GM18517 (cell line): ENCODE data around the gene KLRG1.

Experiments used
- ATAC-seq: cut with Tn5 transposase; IDR thresholded peaks from one replicate; pipeline ENCODE4 v1.9.1; 2021; ENCODE audit warnings: mild to moderate bottlenecking, moderate library complexity; ENCODE audit not compliant: unreplicated experiment

The KLRG1 gene

DNA sequence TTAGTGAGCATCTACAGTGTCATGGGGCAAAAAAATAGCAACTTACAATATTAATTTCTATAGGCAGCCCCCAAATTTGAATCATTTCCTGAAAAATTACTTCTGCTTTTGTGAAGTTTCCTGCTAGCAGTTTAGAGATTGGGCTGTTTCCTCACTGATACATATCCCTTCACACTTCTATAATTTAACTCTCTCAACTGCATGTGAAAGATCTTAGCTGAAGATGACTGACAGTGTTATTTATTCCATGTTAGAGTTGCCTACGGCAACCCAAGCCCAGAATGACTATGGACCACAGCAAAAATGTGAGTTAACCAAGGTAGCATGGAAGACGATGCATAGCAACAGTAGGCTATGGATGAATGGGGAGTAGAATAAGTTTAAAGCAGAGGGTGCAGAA is at the start of gene KLRG1:
Gene KLRG1 (plus strand): TSS at position 134 of the 400 bp plus-strand sequence. CDS start 90 bp downstream, at position 224.
- no peak for ATAC-seq

DNA sequence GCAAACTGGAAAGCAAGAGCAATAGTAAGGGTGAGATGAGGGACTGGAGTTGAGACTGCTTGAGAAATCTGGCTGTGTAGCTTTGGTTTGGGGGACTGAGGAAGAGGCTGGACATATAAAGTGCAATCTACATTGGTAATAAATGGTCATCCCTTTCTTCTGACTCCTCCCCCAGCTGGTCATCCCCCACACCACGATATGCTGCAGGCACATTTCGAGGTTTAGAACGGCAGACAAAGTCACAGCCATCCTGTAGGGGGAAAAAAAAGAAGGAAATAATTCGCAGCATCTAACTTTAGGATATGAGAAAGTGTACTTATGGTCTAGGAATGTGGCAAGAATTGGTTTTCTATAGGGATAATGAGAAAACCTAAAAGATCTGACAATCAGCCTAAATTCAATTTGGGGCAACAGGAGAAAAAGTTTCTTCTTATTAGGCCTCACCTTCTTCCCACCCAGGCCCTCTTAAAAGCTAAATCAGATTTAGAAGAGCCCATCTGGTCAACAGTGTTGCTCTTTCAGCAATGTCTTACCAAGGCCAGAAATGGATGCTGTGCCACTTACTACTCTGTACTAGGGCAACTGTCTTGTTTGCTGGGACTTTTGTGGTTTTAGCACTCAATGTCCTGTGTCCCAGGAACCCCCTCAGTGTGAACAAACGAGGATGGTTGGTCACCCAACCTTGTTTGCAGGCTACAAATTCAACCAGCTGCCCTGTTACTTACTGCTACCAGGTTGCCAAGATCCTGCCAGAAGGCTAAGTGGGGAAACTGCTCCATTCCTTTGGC is 47.5 kb upstream of the KLRG1 start:
- ATAC-seq = no peak

DNA sequence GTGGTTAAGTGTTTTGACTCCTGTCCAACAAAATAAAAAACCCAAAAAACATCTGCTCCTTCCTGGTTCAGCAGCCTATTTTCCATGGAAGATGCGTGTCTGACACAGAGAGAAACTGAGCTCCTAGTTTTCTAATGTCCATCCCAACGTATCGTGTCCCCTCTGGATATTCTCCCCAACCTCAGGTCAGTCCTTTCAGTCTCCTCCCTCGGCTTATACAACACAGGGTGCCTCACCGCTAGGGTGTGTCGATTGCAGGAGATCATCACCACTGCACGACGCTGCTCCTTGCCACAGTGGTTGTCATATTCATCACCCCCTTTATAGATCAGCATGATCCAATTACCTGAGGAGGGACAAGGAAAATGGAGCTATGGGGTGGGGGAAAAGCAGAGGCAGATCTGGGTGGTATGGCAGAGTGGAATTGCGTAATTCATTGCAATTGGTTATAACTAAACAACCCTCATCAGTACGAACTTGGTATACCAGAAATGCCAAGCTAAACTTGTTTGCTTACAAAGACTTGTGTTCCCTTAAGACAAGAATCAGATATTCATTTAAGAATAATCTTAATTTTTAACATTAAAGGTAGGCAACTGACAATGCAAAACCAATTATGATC is 45.7 kb upstream of the KLRG1 start:
- ATAC-seq = no peak

DNA sequence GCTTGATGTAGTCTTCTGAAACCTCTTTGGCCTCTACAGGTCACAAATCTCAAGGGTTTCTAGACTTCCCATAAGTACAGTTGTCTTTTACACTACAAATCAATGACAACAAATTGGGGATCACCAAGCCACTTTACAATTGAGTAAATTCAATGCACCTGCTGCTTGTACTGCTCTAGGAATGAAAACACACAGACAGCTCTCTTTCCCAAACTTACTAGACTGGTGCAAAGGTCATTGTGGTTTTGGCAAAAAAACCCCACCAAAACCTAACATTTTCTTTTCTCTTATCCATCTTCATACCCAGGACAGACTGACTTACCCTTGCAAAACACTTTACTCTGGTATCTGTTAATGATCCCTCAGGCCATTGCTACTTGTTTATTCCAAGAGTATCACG is 42.6 kb upstream of the KLRG1 start:
- ATAC-seq = no peak

DNA sequence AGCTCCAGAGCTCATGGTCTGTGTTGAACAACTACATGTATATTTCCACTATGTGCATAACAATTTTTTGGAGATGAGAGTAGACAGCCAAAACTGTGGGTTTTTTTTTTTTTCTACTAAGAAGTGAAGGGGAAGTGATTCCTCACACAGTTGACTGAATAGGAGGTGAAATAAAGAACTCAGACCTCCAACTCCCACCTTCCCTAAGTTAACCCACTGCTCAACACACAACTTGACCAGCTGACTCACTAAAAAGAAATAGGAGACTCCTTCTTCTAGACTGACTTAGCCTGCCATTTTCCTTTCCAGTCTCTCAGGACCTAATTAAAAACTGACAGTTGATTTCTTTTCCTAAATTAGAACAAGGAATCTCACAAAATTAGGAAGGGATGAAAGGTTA is 41.6 kb upstream of the KLRG1 start:
- ATAC-seq = no peak

DNA sequence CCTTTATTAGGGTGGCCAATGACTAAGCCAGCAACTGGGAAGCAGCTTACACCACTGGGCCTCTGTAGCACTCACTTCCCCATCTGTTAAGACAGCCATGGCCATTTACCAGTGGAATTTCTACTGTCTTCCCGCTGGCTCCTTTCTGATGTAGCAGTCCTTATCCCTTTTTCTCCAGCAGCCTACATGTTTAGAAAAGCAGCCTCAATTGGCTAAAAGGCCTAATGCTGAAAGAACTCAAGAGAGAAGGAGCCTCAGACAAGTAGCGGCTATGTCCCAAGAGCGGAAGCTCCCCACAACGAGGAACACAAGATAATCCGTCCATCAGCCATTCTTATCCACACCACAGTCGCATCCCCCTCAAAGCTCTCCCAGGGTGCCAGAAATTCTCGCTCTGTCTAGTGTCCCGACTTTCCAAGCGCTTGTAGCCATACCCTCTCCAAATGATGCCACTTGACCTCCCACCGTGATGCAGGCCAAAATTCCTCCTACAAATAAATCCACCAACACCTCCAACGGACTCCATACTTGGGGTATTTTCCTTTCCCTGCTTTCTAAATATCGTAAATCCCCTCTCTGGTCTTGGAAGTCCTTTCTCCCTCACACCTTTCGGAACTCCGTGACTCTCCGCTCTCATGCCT is 40.5 kb upstream of the KLRG1 start:
- no peak for ATAC-seq

DNA sequence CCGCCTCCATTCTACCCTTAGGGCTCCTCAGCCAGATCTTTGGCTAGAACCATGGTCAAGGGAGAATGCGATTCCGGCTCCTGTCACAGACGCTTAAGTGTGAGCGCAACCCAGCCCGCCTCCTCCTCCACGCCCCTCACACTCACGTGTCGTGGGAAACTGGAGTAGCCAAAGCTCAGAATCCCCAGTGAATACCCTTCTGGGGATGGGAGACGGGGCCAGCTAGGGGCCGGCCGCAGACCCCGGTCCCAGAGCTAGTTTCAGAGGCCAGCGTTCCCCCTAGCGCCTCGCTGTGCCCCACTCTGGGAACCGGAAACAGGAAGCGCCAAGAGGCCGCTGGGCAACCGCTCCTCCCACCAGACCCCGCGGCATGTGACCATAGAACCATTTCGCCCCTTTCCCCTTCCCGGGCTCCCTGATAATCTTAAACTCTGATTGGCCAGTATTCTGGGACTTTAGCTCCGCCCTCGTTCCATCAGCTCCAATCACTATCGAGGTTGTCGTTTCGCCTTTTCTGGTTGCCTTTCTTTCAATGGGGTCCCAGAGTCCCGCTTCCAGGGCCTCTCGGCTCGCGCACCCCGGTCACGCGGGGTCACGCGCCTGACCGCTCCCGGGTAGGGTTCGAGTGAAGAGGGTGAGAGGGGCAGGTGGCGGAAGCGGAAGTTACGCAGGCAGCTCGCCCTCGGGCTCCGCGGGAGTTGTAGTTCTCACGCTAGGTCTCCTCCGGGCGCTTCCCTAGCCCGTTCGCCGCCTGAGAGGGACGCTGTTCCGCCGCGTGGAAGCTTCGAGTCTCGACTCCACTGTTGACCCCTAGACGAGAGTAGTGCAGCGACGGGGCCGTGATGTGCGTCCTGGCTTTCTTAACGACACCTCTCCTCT is 39.8 kb upstream of the KLRG1 start, which contains the start of gene M6PR:
Gene M6PR (minus strand): TSS at position 304 of the 879 bp plus-strand sequence. CDS start 3,241 bp downstream, outside the sequence.
- ATAC-seq = peak; percentile 89

DNA sequence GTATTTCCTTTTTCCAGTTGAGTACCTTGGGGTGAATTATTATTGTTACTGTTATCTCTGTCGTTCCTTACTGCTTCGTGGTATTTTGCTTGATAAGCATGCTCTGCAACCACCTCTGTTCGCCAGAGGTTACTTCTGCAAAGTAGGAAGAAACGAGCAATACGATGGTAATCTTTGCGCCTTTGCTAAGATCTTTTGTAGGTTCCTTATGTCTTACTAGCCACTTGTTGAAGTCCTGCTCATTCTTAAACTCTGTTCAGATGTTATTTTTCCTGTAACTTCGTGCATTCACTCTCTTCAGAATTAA is 39.2 kb upstream of the KLRG1 start:
- ATAC-seq = peak; percentile 15

DNA sequence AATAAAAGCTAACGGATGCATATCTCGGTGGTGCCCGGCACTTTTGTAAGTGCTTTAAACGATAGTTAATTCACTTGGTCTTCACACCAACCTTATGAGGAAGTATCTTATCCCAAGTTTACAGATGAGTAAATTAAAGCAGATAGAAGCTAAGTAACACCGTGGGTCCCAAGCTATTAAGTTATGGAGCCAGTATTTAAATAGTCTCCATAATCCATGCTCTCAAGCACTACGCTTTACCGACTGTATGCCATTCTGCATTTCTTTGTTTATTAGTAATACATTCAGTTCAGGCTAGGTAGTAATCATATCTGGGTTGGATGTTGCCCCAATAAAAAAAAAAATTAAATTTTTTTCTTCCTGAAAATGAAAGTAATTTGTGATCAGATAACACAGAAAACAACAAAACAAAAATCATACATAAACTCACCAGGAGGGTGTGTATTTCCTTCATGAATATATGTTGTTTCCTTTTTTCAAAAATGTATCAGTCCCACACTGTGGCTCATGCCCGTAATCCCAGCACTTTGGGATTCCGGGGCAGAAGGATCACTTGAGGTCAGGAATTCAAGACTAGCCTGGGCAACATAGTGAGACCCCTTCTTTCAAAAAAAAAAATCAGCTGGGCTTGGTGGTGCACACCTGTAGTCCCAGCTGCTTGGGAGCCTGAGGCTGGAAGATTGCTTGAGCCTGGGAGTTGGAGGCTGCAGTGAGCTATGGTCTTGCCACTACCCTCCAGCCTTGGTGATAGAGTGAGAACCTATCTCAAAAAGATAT is 38.5 kb upstream of the KLRG1 start:
- ATAC-seq = no peak

DNA sequence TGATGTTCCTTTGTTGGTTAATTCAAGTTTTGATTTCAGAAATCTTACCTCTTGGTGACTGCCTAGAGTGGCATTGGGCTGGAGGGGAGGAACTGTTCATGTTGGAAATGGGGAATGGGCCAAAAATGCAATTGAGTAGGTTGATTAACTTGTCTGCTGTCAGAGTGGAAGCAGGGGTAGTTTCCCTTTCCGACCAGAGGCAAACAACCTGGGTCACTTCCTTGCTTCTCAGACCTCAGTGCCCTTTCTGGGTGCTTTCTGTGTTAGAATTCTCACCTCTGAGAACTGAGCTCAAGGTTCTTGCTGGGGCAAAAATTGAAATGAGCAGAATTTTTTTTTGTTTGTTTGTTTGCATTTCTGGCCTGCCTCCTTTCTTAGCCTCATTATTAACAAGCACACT is 37.6 kb upstream of the KLRG1 start:
- no peak for ATAC-seq

DNA sequence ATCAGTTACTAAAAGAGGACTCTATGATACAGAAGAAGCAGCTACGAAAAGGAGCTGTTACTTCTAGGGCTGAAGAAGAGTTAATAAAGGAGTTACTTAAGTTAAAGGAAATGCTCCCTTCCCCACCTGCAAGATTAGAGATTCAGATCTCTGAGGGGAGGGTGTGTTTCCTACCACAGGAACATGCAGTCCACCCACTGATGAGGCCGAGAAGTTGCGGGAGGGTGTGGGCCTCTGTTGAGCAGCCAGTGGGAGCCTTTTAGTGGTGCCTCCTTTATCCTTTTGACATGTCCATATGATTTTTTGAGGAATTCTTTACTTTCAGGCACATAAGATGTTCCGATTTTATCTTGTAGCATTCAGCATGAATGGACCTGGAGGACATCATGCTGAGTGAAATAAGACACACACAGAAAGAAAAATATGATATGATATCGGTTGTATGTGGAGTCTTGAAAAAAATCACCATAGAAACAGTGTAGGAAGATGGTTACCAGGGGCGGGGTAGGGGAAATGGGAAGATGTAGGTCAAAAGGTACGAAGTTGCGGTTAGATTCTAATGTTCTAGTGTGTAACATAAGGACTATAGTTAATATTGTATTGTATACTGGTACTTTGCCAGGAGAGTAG is 35.5 kb upstream of the KLRG1 start:
- no peak for ATAC-seq

DNA sequence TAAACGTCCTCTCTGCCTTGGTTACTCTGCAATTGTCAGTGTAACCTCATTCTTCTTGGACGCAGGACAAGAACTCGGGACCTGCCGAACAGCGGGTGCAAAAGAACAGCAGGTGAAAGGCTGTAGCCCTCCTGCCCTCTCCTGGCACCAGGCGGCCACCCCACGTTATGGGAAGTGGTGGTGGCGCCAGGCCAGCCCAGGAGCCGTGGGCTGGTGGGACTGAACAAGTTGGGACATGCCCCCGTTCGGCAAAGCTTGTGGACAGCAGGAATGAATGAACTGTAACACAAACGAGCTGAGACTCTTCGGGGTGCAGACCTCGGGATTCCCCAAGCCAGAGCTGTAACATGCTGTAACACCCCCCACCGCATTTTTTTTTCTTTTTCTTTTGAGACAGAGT is 33.3 kb upstream of the KLRG1 start:
- no peak for ATAC-seq

DNA sequence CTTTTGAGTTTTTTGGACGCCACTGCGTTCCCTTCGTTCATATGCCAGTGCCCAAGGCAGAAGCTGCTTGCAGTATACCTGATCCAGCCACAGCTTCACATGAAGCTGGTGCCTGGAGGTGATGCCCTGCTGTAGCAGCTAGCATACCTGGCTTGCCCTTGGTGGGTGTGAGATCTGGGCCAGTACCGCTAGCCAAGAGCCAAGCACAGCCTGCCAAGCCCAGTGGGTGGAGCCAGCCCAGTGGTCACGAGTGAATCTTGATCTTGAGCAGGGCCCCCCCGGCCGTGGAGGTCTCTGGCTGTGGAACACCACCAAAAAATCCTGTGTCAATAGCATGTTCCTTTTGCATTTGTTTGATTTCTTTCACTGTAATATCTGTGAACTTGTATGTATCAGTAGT is 32.6 kb upstream of the KLRG1 start:
- ATAC-seq = no peak

DNA sequence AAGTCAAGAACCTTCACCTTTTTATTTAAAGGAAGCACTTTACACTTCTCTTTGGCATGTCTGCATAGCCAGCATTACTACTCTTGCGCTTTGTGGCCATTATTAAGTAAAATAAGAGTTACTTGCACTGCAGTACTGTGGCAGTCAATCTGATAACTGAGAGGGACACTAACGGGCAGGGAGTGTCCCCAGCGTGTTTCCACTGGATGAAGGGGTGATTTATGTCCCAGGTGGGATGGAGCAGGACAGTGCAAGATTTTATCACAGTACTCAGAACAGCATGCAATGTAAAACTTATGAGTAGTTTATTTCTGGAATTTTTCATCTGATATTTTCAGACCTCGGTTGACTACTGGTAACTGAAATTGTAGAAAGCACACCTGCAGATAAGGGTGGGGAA is 31.8 kb upstream of the KLRG1 start:
- ATAC-seq = no peak

DNA sequence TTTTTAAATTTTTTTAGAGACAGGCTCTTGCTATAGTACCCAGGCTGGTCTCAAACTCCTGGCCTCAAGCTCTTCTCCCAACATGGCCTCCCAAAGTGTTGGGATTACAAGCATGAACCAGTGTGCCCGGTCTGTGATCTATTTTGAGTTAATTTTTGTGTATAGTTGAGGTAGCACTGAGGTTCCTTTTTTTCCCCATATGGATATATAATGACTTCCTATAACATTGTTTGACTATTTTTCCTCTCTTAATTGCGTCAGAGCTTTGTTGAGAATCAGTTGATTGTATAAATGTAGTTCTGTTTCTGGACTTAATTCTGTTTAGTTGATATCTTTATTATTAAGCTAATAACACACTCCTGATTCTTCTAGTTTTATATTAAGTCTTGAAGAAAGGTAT is 31.3 kb upstream of the KLRG1 start:
- no peak for ATAC-seq

DNA sequence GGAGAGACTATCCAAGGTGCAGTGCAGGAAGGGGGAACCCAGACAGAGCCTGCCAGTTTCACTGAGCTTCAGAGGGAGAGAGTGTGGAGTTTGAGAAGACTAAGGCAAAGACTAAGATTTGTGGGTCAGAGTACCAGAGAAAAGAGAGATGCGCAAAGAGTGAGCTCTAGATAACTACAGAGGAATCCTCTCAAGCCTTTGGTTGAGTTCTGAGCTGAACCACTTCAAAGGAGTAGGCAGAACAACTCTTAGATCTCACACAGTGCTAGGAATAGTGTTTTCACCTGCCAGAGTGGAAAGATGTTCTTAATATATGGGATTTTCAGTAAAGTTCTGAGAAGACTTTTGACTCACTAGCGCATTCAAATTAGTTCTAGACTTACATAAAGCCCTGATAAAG is 29.2 kb upstream of the KLRG1 start:
- ATAC-seq = no peak

DNA sequence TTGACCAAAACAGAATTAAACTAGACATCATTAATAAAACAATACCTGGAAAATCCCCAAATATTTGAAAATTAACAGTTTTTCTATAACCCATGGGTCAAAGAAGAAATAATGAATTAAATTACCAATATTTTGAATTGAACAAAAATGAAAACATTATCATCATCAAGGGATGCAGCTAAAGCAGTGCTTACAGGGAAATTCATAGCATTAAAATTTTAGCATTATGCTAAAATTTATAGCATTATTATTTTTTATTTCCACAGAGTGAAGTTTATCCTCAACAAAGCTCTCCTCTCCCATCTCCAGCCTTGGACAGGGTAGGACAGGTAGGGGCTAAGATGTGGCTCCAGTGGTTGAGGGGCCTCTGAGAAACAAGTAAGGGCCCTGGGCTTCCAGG is 20.6 kb upstream of the KLRG1 start:
- no peak for ATAC-seq

DNA sequence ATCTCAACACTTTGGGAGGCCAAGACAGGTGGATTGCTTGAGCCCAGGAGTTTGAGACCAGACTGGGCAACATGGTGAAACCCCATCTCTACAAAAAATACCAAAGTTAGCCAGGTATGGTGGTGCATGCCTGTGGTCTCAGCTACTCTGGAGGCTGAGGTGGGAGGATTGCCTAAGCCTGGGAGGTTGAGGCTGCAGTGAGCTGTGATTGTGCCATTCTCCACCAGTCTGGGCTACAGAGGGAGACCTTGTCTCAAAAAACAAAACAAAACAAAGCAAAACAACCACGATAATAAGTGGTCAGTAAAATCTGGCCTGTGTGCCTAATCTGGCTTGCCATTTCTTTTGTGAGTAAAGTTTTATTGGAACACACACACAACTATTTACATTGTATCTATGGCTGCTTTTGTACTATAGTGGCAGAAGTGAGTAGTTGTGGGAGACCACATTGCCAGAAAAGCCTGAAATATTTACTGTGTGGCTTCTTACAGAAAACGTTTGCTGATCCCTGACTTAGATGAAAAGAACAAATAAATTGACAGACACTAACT is 19.4 kb upstream of the KLRG1 start:
- no peak for ATAC-seq

DNA sequence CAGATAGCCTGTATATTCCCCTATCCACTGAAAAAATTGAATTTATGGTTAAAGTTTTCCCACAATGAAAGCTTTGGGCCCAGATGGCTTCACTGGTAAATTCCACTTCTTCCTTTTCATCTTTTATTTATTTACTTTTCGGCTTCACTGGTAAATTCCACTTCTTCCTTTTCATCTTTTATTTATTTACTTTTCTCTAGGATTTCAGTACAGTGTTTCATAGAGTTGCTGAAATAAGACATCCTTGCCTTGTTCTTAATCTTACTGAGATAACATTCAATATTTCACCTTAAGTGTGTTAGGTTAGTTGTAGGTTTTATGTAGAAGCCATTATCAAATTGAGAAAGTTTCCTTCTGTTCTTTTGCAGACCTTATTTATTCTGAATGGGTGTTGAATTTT is 18.9 kb upstream of the KLRG1 start:
- ATAC-seq = no peak

DNA sequence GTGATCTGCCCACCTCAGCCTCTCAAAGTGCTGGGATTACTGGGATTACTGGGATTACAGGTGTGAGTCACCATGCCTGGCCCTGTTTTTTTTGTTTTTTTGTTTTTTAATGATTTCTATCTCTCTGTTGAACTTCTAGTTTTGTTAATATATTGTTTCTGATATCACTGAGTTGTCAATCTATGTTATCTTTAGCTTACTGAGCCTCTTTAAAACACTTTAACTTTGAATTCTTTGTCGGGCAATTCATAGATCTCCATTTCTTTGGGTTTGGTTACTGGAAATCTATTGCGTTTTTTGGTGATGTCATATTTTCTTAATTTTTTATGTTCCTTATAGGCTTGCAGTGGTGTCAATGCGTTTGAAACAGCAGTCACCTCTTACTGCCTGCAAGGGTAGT is 9.2 kb upstream of the KLRG1 start:
- no peak for ATAC-seq
